ENCODE measurements around the gene DDX49.

DNA sequence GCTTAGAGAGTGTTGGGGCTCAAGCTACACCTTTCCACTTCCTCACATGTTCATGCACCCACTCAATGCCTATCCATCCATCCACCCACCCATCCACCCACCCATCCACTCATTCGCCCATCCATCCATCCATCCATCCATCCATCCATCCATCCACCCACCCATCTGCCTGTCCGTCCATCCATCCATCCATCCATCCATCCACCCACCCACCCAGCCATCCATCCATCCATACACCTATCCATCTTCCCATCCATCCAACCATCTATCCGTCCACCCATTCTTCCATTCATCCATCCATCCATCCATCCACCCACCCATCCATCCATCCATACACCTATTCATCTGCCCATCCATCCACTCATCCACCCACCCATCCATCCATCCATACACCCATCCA is 34.6 kb downstream of the DDX49 start:
- TF ChIP-seq, protein P1, sequence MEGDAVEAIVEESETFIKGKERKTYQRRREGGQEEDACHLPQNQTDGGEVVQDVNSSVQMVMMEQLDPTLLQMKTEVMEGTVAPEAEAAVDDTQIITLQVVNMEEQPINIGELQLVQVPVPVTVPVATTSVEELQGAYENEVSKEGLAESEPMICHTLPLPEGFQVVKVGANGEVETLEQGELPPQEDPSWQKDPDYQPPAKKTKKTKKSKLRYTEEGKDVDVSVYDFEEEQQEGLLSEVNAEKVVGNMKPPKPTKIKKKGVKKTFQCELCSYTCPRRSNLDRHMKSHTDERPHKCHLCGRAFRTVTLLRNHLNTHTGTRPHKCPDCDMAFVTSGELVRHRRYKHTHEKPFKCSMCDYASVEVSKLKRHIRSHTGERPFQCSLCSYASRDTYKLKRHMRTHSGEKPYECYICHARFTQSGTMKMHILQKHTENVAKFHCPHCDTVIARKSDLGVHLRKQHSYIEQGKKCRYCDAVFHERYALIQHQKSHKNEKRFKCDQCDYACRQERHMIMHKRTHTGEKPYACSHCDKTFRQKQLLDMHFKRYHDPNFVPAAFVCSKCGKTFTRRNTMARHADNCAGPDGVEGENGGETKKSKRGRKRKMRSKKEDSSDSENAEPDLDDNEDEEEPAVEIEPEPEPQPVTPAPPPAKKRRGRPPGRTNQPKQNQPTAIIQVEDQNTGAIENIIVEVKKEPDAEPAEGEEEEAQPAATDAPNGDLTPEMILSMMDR (IDR thresholded peaks at IDR 0.05; ENCODE audit: insufficient read depth, low read depth, low read length): no peak
- TF ChIP-seq EZH2 (IDR thresholded peaks at IDR 0.05; ENCODE audit: insufficient read depth, low read length): no peak
